GM12801 (cell line): ENCODE measurements around the gene TMEM63A.

ENCODE experiments used
- TF ChIP-seq, protein P1 (sequence below): IDR thresholded peaks from one replicate; pipeline ENCODE4 v1.5.1; 2011; ENCODE audit warnings: control low read depth; ENCODE audit not compliant: insufficient read length; ENCODE audit errors: extremely low read depth

TMEM63A gene

DNA sequence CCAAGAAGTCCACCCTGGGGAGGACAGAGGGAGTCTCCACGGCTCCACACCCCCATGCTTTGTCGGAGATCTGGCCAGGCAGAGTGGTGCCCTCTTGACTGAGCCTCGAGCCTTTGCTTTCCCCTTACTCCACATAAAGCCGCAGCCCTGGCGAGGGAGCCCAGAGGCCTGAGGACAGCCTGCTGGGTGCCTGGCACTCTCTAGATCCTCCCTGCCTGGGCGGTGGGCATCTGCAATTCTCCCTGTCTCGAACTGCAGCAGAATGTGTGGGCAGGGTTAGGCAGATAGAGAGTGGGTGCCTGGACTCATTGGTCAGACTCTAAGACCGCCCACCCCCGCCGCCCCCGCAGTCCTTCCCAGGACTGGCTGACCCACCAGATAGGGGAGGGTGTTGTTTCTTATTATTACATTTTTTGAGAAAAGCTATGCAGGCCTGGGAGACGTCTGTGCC lies 58.3 kb downstream of the TMEM63A start:
- TF ChIP-seq, protein P1, sequence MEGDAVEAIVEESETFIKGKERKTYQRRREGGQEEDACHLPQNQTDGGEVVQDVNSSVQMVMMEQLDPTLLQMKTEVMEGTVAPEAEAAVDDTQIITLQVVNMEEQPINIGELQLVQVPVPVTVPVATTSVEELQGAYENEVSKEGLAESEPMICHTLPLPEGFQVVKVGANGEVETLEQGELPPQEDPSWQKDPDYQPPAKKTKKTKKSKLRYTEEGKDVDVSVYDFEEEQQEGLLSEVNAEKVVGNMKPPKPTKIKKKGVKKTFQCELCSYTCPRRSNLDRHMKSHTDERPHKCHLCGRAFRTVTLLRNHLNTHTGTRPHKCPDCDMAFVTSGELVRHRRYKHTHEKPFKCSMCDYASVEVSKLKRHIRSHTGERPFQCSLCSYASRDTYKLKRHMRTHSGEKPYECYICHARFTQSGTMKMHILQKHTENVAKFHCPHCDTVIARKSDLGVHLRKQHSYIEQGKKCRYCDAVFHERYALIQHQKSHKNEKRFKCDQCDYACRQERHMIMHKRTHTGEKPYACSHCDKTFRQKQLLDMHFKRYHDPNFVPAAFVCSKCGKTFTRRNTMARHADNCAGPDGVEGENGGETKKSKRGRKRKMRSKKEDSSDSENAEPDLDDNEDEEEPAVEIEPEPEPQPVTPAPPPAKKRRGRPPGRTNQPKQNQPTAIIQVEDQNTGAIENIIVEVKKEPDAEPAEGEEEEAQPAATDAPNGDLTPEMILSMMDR: no peak

DNA sequence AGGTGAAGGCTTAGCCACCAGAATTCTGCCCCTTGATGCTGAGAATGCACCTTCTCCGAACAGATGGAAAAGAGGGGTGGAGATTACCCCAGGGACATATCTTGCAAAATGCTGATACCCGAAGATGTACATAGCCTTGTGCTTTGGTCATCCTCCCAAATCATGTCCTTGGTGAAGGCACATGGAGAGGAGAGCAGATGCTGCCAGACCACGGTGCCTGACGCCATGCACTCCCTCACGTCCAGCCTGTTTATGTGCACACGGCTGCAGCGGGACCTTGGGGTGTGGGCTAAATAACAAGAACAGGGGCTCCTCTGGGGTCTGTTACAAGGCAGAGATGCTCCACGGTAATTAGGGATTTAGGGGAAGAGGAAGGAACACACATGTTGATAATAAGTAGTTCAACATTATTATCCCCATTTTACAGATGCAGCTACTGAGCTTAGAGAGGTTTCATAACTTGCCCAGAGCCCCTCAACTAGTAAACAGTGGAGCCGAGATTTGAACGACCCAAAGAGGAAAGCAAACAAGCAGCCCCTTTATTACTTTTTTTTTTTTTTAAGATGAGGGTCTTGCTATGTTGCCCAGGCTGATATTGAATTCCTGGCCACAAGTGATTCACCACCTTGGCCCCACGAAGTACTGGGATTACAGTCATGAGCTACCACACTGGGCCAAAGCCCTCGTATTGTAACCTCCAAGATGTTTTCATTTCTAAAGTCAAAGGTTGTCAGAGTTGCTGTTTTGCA lies 59.4 kb downstream of the TMEM63A start:
- TF ChIP-seq, protein P1: no peak

DNA sequence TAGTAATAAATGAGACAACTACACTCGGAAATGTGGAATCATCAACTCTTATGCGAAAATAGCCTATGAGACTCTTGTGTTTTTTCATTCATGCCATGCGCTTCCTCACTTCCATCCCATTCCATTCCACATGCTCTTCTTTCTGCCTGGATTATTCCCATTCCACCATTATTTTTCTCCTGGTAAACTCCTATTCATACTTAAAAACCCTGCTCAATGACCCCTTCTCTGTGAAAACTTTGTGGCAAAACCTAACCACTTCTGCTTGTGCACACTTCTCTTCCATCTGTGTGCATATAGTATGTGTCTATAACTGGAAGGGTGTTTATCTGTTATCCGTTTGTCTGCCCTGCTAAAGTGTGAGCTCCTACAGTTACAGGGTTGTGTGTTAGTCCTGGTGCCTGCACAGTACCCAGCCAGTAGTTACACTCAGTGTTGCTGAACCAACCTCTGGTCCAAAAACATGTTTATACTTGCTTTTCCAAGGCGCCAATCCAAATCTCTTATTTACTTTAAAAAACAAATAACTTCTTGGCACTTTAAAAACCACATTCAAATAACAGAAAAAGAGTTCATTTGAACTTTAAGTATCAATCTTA lies 61.6 kb downstream of the TMEM63A start:
- TF ChIP-seq, protein P1: no peak

DNA sequence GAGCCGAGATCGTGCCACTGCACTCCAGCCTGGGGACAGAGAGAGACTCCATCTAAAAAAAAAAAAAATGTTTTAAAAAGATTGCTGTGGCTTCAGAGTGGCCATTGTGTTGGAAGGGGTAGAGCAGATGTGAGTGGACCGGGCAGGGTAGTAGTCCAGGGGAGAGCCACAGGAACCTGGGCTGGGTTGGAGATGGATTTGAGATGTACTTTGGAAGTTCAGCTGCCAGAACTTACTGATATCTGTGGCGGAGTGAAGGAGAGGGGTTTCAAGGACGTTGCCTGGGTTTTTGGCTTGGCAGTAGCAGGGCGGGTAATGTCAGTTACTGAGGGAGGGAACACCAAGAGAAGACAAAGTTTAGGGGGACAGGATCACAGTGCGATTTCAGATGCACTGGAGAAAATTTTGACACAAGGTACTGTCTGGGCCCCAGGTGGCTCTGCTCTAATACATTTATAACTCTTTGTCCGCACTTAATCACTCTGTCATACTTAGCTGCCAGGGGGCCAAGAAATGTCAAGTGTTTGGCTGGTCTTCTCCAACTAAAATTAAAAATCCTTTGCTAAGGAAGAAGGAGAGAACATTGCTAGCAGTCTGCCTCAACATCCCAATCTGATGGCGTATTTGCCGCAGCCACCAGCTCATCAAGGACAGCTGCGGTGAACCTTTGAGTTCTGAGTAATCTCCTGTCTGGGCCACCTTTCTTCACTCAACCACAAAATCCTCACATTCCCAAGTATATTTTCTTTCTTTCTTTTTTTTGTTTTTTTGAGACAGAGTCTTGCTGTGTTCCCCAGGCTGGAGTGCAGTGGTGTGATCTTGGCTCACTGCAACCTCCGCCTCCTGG lies 62.6 kb downstream of the TMEM63A start:
- TF ChIP-seq, protein P1: no peak

DNA sequence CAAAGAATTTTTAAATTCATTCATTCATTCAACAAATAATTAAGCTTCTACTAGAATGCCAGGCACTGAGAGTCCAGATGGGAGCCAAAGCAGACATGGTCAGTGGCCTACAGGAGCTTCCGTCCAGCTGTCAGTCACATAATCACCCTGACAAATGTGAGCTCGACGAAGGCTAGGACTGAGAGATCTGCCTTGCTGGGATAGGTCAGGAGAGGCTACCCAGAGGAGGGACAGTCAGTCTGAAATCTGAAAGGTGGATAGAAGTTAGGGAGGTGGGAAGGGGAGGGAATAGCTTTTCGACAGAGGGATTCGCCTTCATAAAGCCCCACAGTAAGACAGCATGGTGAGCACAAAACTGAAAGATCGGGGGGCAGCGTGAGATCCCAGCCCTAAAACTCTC lies 64.0 kb downstream of the TMEM63A start:
- TF ChIP-seq, protein P1: no peak

DNA sequence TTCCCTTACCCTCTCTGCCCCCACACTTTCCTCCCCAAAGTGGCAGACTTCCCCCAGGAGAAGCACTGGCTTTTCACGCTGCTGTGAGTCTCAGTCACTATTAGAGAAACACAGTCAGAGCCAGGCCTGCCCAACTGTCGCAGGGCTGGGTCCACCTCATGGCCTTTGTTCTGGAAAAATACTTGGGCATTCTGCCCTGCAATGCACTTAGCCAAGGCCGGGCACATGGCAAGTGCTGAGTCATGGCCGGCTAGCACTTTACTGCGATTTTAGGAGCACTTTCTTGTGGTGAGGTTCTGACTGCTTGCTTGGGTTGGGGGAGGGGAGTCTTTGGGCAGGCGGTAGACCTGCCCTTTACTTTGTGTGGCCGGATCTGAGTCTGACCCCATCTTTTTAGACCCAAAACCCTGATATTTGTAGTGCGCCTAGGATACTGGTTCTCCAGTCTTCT lies 64.5 kb downstream of the TMEM63A start:
- TF ChIP-seq, protein P1: no peak
